Brain microvascular endothelial cell (primary cell): ENCODE results near the gene PIEZO2.

ENCODE experiments used
- DNase-seq: peaks from one replicate; pipeline ENCODE4 v3.0.0-alpha.2; 2020
- H3K27ac ChIP-seq: fragments of 250-450 bp; sonication (Bioruptor Pico); 2 replicates; pipeline ENCODE4 v1.5.1; 2020; ENCODE audit warnings: mild to moderate bottlenecking, moderate library complexity
- H3K27me3 ChIP-seq: fragments of 250-450 bp; sonication (Bioruptor Pico); replicated peaks from 2 replicates; pipeline ENCODE4 v1.5.1; 2020; ENCODE audit warnings: mild to moderate bottlenecking
- H3K36me3 ChIP-seq: fragments of 250-450 bp; sonication (Bioruptor Pico); replicated peaks from 2 replicates; pipeline ENCODE4 v1.5.1; 2020; ENCODE audit warnings: mild to moderate bottlenecking
- H3K4me3 ChIP-seq: 2 replicates; pipeline ENCODE4 v1.5.1; 2011; ENCODE audit warnings: low read depth, mild to moderate bottlenecking, control low read depth, low read length, moderate library complexity
- in situ Hi-C: cut with HindIII; loops from 2 replicates; pipeline ENCODE4 v1.10.0; 2017; ENCODE audit warnings: low sequenced_read_pairs, low pct_ligation_motif_present
- TF ChIP-seq, protein P1 (sequence below): IDR thresholded peaks from 2 replicates; pipeline ENCODE4 v1.5.1; 2011; ENCODE audit warnings: low read depth, mild to moderate bottlenecking, moderate library complexity, low read length, control low read depth, inconsistent platforms; ENCODE audit errors: missing control alignments

PIEZO2 gene

DNA sequence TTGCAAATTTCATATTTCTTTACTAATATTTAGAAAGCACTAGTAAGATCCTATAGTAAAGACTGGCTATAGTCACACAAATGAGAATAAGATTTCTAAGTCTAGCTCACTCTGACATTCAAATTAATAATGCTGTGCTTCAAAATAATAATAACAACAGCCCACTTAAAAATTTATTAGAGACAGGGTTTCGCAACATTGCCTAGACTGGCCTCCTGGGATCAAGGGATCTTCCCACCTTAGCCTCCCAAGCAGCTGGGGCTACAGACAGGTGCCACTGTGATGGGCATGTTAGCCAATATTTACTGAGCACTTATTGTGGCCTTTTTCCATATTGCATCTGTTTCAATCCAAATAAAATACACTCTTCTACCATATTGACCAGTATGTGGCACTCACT, 96.1 kb downstream of the PIEZO2 start:
- Histone ChIP-seq H3K27me3 (no peaks in the 10 kb centered on the region), H3K27ac (no peak overlapping the region), H3K4me3 (no peak overlapping the region), H3K36me3 (no peaks in the 10 kb centered on the region)
- DNase-seq: no peak
- TF ChIP-seq, protein P1, sequence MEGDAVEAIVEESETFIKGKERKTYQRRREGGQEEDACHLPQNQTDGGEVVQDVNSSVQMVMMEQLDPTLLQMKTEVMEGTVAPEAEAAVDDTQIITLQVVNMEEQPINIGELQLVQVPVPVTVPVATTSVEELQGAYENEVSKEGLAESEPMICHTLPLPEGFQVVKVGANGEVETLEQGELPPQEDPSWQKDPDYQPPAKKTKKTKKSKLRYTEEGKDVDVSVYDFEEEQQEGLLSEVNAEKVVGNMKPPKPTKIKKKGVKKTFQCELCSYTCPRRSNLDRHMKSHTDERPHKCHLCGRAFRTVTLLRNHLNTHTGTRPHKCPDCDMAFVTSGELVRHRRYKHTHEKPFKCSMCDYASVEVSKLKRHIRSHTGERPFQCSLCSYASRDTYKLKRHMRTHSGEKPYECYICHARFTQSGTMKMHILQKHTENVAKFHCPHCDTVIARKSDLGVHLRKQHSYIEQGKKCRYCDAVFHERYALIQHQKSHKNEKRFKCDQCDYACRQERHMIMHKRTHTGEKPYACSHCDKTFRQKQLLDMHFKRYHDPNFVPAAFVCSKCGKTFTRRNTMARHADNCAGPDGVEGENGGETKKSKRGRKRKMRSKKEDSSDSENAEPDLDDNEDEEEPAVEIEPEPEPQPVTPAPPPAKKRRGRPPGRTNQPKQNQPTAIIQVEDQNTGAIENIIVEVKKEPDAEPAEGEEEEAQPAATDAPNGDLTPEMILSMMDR: no peak
- in situ Hi-C loops: no loop called here

DNA sequence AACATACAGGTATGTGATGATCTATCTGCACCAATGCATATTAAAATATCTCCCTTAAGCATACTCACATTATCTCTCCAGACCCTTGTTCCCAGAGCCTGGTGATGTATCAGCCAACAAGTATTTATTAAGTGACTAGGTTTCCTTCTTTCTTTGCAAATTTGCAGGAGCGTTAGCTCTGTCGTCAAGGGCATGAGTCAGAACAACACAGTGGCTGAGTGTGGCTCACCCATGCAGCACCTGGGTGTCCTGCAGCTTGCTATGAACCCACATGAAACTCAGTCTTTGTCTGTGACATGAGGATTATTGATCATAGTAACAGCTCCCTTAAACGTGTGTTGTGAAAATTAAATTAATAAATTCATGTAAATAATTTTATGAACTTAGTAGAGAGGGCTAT, 96.6 kb downstream of the PIEZO2 start:
- TF ChIP-seq, protein P1: no peak
- peak; percentile 77 for DNase-seq
- in situ Hi-C loops: no loop called here
- H3K36me3 ChIP-seq: no peaks in the 10 kb centered on the region
- no peak overlapping the region for H3K4me3 ChIP-seq
- H3K27ac ChIP-seq: no peak overlapping the region
- H3K27me3 ChIP-seq: no peaks in the 10 kb centered on the region

DNA sequence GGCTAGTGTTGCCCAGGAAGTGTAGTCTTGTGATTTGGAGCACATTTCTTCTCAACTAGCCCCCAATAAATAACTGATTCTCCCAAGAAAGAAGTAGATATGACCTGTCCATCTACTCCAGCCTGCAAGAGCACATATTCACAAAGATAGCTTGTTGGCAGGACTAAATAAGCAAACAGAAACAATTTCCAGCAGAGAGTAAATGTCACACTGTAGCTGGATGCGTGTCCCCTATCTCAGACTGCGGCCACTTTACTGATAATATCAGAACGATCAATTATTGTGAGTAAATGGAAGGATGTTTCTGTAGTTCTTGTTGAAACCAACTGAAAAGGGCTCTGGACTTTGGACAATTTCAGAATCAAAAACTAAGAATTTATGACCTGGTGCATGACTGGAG, 97.9 kb downstream of the PIEZO2 start:
- H3K4me3 ChIP-seq: no peak overlapping the region

DNA sequence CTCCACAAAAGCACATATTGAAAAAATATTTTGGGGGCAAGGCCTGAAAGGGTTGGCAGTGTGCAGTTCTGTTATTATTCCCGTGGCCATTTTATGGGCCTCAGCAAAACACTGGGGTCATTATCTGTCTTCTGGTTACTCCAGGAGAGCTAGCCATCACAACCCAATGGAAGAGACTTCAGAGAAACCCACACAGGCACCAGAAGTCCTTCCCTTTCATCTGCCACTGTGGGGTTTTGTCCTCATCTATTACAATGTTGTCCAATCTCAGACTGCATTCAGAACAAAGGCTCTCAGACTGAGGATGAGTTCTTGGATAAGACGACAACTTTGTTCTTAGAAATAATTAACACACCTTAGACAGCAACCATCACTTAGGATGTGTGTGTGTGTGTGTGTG, 98.4 kb downstream of the PIEZO2 start:
- TF ChIP-seq, protein P1: no peak
- no peak overlapping the region for H3K4me3 ChIP-seq
- no peak for DNase-seq
- in situ Hi-C loops: no loop called here
- no peaks in the 10 kb centered on the region for H3K36me3 ChIP-seq
- H3K27ac ChIP-seq: no peak overlapping the region
- no peaks in the 10 kb centered on the region for H3K27me3 ChIP-seq

More for the DNA sequence above, 97.9 kb downstream of the PIEZO2 start:
- Histone ChIP-seq H3K36me3 (no peaks in the 10 kb centered on the region), H3K27me3 (no peaks in the 10 kb centered on the region), H3K27ac (no peak overlapping the region)
- TF ChIP-seq, protein P1: no peak
- no peak for DNase-seq
- in situ Hi-C loops: no loop called here

DNA sequence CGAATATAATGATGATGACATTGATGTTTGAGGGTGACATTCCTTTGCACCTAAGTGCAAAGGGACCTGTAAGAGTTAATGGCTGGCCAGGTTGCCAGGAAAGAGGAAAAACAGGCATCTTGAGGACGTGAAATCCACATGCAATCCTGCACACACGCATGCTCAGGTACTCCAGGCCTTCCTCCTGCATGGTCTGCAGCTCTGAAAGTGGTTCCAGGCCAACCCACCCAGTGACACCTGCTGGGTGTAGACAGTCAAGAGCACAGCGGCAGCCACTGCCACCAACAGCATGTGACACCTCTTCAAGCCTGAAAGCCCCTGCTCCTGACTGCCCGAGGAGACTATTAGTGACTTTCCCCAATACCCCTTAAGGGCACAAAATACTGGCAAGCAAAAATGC, 101.6 kb downstream of the PIEZO2 start:
- TF ChIP-seq, protein P1: no peak
- no peaks in the 10 kb centered on the region for H3K36me3 ChIP-seq
- no peak for DNase-seq
- no peak overlapping the region for H3K27ac ChIP-seq
- H3K27me3 ChIP-seq: no peaks in the 10 kb centered on the region
- H3K4me3 ChIP-seq: no peak overlapping the region
- in situ Hi-C loops: no loop called here

DNA sequence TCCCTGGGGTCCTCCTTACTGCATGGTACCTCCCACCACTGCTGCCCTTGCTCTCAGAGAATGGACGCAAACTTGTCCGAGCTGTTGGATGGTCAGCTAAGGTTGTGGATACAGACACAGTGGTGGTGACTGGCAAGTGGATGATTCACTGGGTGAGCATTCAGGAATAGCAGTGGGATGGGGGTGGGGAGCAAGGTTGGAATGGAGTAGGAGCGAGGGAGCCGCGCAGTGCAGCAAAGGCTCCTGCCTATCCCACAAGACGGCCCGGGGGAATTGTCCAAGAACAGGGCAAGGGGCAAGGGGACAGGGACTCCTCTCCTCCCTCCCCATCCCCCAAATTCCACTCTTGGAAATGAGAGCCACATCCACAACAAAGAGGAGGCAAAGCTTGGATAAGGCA, 102.2 kb downstream of the PIEZO2 start:
- H3K36me3 ChIP-seq: no peaks in the 10 kb centered on the region
- in situ Hi-C loops: no loop called here
- DNase-seq: peak; percentile 82
- peak overlapping the region; percentile 28 for H3K27ac ChIP-seq
- no peak overlapping the region for H3K4me3 ChIP-seq
- TF ChIP-seq, protein P1: no peak
- H3K27me3 ChIP-seq: no peaks in the 10 kb centered on the region
